Measurements from ENCODE around the gene NTNG1. TPM values are rescaled to one million over a fixed set of nuclear protein-coding genes. Genes with fewer than 3 reads are reported as not detected.

NTNG1 gene
- total and polyA plus RNA-seq, 4 donors, result 0.72 to 26.7 (median 3.9) TPM

- ATAC-seq (ENCODE audit: insufficient read depth, low FRiP score), result no peak
- H3K4me1 ChIP-seq (ENCODE audit: control insufficient read depth in 5 of 5, insufficient read depth in 5 of 5, low read length in 5 of 5), result peaks cover 0 to 12% (median 0%) of the 10 kb centered on the region in 5 donors
These were observed 34.9 kb upstream of the NTNG1 start for GRCh38 chr1:107105914-107106313.

GRCh38 chr1:107110326-107110725 lies 30.5 kb upstream of the NTNG1 start:
- peak in 2 of 3 donors; percentile 92 to 96 for DNase-seq
- H3K9me3 ChIP-seq (ENCODE audit: control insufficient read depth in 4 of 4, insufficient read depth in 3 of 4, low read length in 3 of 4), result peaks cover 0 to 4% (median 0%) of the 10 kb centered on the region in 4 donors
- WGBS, 2 donors, result 54 to 62% methylated on average over 4 of the region's 4 CpGs
- H3K27me3 ChIP-seq (ENCODE audit: control insufficient read depth in 3 of 3, insufficient read depth in 3 of 3, low read length in 2 of 3), result no peaks in the 10 kb centered on the region
- no peak for TF ChIP-seq CTCF (IDR thresholded peaks at IDR 0.05; ENCODE audit: control extremely low read depth, extremely low read depth)
- peaks cover 0 to 16% (median 0%) of the 10 kb centered on the region in 5 donors for H3K4me1 ChIP-seq (ENCODE audit: control insufficient read depth in 5 of 5, insufficient read depth in 5 of 5, low read length in 5 of 5)
- no peak overlapping the region for H3K27ac ChIP-seq (ENCODE audit: low read depth in 1 of 2, low read length in 1 of 2)
- H3K4me3 ChIP-seq, result no peak overlapping the region
- no peak overlapping the region for H3K9ac ChIP-seq (ENCODE audit: insufficient read depth in 1 of 2, low read length in 2 of 2)
- no peaks in the 10 kb centered on the region for H3K36me3 ChIP-seq (ENCODE audit: control insufficient read depth in 4 of 4, insufficient read depth in 4 of 4, low read length in 4 of 4)
- ATAC-seq (ENCODE audit: insufficient read depth, low FRiP score), result no peak

More at GRCh38 chr1:107105914-107106313, 34.9 kb upstream of the NTNG1 start:
- no peak overlapping the region for H3K4me3 ChIP-seq
- peaks cover 0 to 4% (median 0%) of the 10 kb centered on the region in 4 donors for H3K9me3 ChIP-seq (ENCODE audit: control insufficient read depth in 4 of 4, insufficient read depth in 3 of 4, low read length in 3 of 4)
- H3K27me3 ChIP-seq (ENCODE audit: control insufficient read depth in 3 of 3, insufficient read depth in 3 of 3, low read length in 2 of 3), result no peaks in the 10 kb centered on the region
- no peak overlapping the region for H3K9ac ChIP-seq (ENCODE audit: insufficient read depth in 1 of 2, low read length in 2 of 2)
- H3K27ac ChIP-seq (ENCODE audit: low read depth in 1 of 2, low read length in 1 of 2), result no peak overlapping the region
- no peak for TF ChIP-seq CTCF (IDR thresholded peaks at IDR 0.05; ENCODE audit: control extremely low read depth, extremely low read depth)
- no peaks in the 10 kb centered on the region for H3K36me3 ChIP-seq (ENCODE audit: control insufficient read depth in 4 of 4, insufficient read depth in 4 of 4, low read length in 4 of 4)
- DNase-seq, result no peak
- WGBS, 2 donors, result 88 to 90% methylated on average over 3 of the region's 3 CpGs

GRCh38 chr1:107116306-107116790 lies 24.5 kb upstream of the NTNG1 start:
- no peaks in the 10 kb centered on the region for H3K27me3 ChIP-seq (ENCODE audit: control insufficient read depth in 3 of 3, insufficient read depth in 3 of 3, low read length in 2 of 3)
- no peak for TF ChIP-seq CTCF (IDR thresholded peaks at IDR 0.05; ENCODE audit: control extremely low read depth, extremely low read depth)
- H3K36me3 ChIP-seq (ENCODE audit: control insufficient read depth in 4 of 4, insufficient read depth in 4 of 4, low read length in 4 of 4), result no peaks in the 10 kb centered on the region
- no peak overlapping the region for H3K9ac ChIP-seq (ENCODE audit: insufficient read depth in 1 of 2, low read length in 2 of 2)
- no peak overlapping the region for H3K4me3 ChIP-seq
- H3K27ac ChIP-seq (ENCODE audit: low read depth in 1 of 2, low read length in 1 of 2), result no peak overlapping the region
- ATAC-seq (ENCODE audit: insufficient read depth, low FRiP score) (no peak), DNase-seq (no peak)
- H3K4me1 ChIP-seq (ENCODE audit: control insufficient read depth in 5 of 5, insufficient read depth in 5 of 5, low read length in 5 of 5), result peaks cover 0 to under 1% (median 0%) of the 10 kb centered on the region in 5 donors
- H3K9me3 ChIP-seq (ENCODE audit: control insufficient read depth in 4 of 4, insufficient read depth in 3 of 4, low read length in 3 of 4), result peaks cover 0 to 1% (median 0%) of the 10 kb centered on the region in 4 donors

GRCh38 chr1:107122225-107122624 lies 18.6 kb upstream of the NTNG1 start:
- WGBS, 2 donors, result 91 to 93% methylated on average over 3 of the region's 3 CpGs
- H3K9me3 ChIP-seq (ENCODE audit: control insufficient read depth in 4 of 4, insufficient read depth in 3 of 4, low read length in 3 of 4), result no peaks in the 10 kb centered on the region
- H3K4me1 ChIP-seq (ENCODE audit: control insufficient read depth in 5 of 5, insufficient read depth in 5 of 5, low read length in 5 of 5), result no peaks in the 10 kb centered on the region
- DNase-seq (no peak), ATAC-seq (ENCODE audit: insufficient read depth, low FRiP score) (no peak)
- no peak overlapping the region for H3K4me3 ChIP-seq
- no peak overlapping the region for H3K9ac ChIP-seq (ENCODE audit: insufficient read depth in 1 of 2, low read length in 2 of 2)
- H3K36me3 ChIP-seq (ENCODE audit: control insufficient read depth in 4 of 4, insufficient read depth in 4 of 4, low read length in 4 of 4), result no peaks in the 10 kb centered on the region
- no peak for TF ChIP-seq CTCF (IDR thresholded peaks at IDR 0.05; ENCODE audit: control extremely low read depth, extremely low read depth)
- no peaks in the 10 kb centered on the region for H3K27me3 ChIP-seq (ENCODE audit: control insufficient read depth in 3 of 3, insufficient read depth in 3 of 3, low read length in 2 of 3)
- H3K27ac ChIP-seq (ENCODE audit: low read depth in 1 of 2, low read length in 1 of 2), result no peak overlapping the region
